Activated T-helper 2 cell treated with anti-CD3 and anti-CD28 coated beads, Interferon-gamma antibody, Interleukin-2, Interleukin-4, amounts not matched to agents 10 μg/mL and 5 μg/mL and 100 μg/mL, durations not matched to agents 14 hours and 24 hours and 36 hours (primary cell): ENCODE results near the gene OR6N1. TPM values are rescaled to one million over a fixed set of nuclear protein-coding genes. Genes with fewer than 3 reads are reported as not detected.

Source experiments
- DNase-seq: peaks from one replicate; pipeline ENCODE4 v3.0.0; 2021; ENCODE audit warnings: low spot score
- H3K27ac Mint-ChIP-seq: one replicate; pipeline ENCODE4 v1.8.0; 2021; ENCODE audit warnings: mixed read lengths
- H3K27me3 Mint-ChIP-seq: one replicate; pipeline ENCODE4 v1.8.0; 2021; ENCODE audit warnings: low read depth, mixed read lengths
- H3K36me3 Mint-ChIP-seq: one replicate; pipeline ENCODE4 v1.8.0; 2021; ENCODE audit warnings: low read depth, mixed read lengths
- H3K4me1 Mint-ChIP-seq: one replicate; pipeline ENCODE4 v1.8.0; 2021; ENCODE audit warnings: low read depth, mixed read lengths
- H3K4me3 Mint-ChIP-seq: one replicate; pipeline ENCODE4 v1.8.0; 2021; ENCODE audit warnings: low read depth, mild to moderate bottlenecking, moderate library complexity, mixed read lengths
- H3K9me3 Mint-ChIP-seq: one replicate; pipeline ENCODE4 v1.8.0; 2021; ENCODE audit warnings: mixed read lengths
- intact Hi-C: fragments of 100-400 bp; cut with micrococcal nuclease; formaldehyde crosslinking; loops from one replicate; pipeline ENCODE4 v1.15.1; 2023
- total RNA-seq: library from RNA; stranded (reverse); gene quantifications from 2 replicates; pipeline ENCODE4 v1.2.3, GENCODE V29; 2022

Gene OR6N1
- total RNA-seq: not detected in 2 replicates

GRCh38 chr1:158771950-158772866 lies at the start of gene OR6N1:
OR6N1 (minus strand) TSS chr1:158772195; CDS start chr1:158766682, 5,513 bp downstream.
- H3K27me3 Mint-ChIP-seq: peaks cover 22% of the 10 kb centered on the region
- H3K27ac Mint-ChIP-seq: no peak within 1 kb of the TSS
- intact Hi-C loops: no loop called here
- no peak for DNase-seq
- no peaks in the 10 kb centered on the region for H3K9me3 Mint-ChIP-seq
- H3K36me3 Mint-ChIP-seq: no peaks in the 10 kb centered on the region
- no peak within 1 kb of the TSS for H3K4me3 Mint-ChIP-seq
- no peaks in the 10 kb centered on the region for H3K4me1 Mint-ChIP-seq

- Mint-ChIP-seq H3K4me3 (no peak overlapping the region), H3K9me3 (peaks cover 26% of the 10 kb centered on the region), H3K27me3 (peaks cover 5% of the 10 kb centered on the region), H3K27ac (no peak overlapping the region), H3K36me3 (peaks cover 11% of the 10 kb centered on the region), H3K4me1 (peaks cover 37% of the 10 kb centered on the region)
- intact Hi-C loops: no loop called here
- DNase-seq: no peak
Observed at GRCh38 chr1:158821723-158822122, 49.7 kb upstream of the OR6N1 start.

DNA sequence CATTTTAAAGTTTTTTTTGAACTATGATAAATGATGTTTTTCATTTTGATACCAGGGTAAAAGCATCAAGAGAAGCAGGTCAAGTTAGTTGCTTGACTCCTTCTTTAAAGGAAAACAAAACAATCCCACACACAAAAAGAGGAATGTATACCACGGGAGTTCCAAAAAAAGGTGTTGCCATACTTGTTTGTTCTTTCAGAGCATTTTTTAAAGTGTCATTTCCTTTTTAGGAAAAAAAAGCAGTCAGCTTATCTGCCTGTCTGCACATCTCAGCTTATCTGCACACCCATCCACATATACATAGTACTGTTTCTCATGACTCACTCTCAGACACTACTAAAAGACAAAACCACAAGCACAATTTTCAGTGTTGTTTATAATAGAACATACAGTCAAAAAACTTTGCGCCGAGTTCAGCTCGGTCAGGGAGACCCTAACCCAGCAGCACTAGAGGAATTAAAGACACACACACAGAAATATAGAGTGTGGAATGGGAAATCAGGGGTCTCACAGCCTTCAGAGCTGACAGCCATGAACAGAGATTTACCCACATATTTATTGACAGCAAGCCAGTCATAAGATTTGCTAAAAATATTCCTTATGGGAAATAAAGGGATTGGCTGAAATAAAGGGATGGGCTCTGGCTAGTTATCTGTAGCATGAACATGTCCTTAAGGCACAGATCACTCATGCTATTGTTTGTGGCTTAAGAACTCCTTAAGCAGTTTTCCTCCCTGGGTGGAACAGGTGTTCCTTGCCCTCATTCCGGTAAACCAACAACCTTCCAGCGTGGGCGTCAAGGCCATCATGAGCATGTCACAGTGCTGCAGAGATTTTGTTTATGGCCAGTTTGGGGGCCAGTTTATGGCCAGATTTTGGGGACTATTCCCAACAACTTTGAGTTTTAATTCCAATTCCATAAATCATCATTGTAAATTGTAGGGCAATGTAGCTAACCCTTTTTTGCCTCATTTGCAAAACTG lies 47.8 kb upstream of the OR6N1 start:
- Mint-ChIP-seq H3K36me3 (peaks cover 8% of the 10 kb centered on the region), H3K4me1 (peaks cover 37% of the 10 kb centered on the region), H3K27me3 (peaks cover 3% of the 10 kb centered on the region), H3K4me3 (peak overlapping the region; percentile 41), H3K27ac (peak overlapping the region; percentile 84), H3K9me3 (peaks cover 16% of the 10 kb centered on the region)
- intact Hi-C loops: loop anchor here (1.0 to 5.0 kb wide), 9 partner anchors 11 to 1103 kb away; partner anchors contain the start of gene PYHIN1
- DNase-seq: peak; percentile 26

DNA sequence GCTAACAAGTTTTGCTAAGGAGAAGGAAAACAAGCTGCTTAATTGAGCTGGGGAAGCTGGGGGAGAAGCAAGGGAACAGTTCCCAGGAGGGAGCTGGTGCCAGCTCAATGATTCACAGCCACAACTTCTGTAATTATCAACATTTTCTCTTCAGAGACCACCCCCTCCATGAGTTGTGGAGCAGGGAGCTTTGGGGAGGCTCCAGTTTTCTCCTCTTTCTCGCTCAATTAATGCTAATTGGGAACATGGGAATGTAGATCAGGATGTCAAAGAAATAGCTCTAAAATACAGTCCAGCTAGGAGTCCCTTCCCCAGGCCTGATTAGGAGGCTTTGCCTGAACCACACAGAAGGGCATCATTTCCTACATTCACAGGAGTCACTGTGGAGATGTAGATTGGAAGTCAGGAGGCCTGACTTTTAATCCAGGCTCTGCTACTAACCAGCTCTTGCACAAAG lies 47.0 kb upstream of the OR6N1 start:
- intact Hi-C loops: loop anchor here (1.0 to 5.0 kb wide), 9 partner anchors 11 to 1103 kb away; partner anchors contain the start of gene PYHIN1
- Mint-ChIP-seq H3K27me3 (peaks cover 3% of the 10 kb centered on the region), H3K36me3 (peaks cover 6% of the 10 kb centered on the region)

DNA sequence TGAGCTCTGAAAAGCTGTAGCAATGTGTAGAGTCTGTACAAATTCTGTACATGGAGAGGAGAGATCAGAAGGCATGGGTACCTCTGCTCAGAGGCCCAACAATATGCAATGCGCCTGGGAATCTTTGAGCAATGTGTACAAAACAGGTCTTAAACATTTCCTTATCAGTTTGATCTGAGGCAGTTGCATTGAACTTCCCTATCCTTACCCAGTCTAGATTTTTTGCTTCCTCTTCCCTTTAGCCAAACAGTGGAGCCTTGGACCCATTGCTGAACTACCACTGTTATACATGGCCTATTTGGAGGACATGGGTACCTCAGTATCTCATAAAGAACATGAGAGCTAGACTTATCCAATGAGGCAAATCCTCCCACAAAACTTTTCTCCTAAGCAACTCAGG lies 46.6 kb upstream of the OR6N1 start:
- peak overlapping the region; percentile 30 for H3K4me3 Mint-ChIP-seq
- H3K9me3 Mint-ChIP-seq: peaks cover 10% of the 10 kb centered on the region
- peak overlapping the region; percentile 75 for H3K27ac Mint-ChIP-seq
- DNase-seq: no peak
- peaks cover 5% of the 10 kb centered on the region for H3K36me3 Mint-ChIP-seq
- intact Hi-C loops: loop anchor here (2.0 to 5.0 kb wide), 4 partner anchors 20 to 1104 kb away; partner anchors contain the start of gene PYHIN1
- H3K27me3 Mint-ChIP-seq: peaks cover 2% of the 10 kb centered on the region
- H3K4me1 Mint-ChIP-seq: peaks cover 37% of the 10 kb centered on the region

More for the DNA sequence above, 47.0 kb upstream of the OR6N1 start:
- H3K27ac Mint-ChIP-seq: peak overlapping the region; percentile 84
- peaks cover 14% of the 10 kb centered on the region for H3K9me3 Mint-ChIP-seq
- H3K4me1 Mint-ChIP-seq: peaks cover 37% of the 10 kb centered on the region
- DNase-seq: no peak
- peak overlapping the region; percentile 30 for H3K4me3 Mint-ChIP-seq

- H3K9me3 Mint-ChIP-seq: no peaks in the 10 kb centered on the region
Observed at GRCh38 chr1:158814970-158815369, 43.0 kb upstream of the OR6N1 start.

GRCh38 chr1:158813164-158813563 lies 41.2 kb upstream of the OR6N1 start:
- H3K27ac Mint-ChIP-seq: no peak overlapping the region
- H3K36me3 Mint-ChIP-seq: no peaks in the 10 kb centered on the region
- no peaks in the 10 kb centered on the region for H3K9me3 Mint-ChIP-seq
- no peak for DNase-seq
- no peaks in the 10 kb centered on the region for H3K27me3 Mint-ChIP-seq
- peaks cover 17% of the 10 kb centered on the region for H3K4me1 Mint-ChIP-seq
- no peak overlapping the region for H3K4me3 Mint-ChIP-seq
- intact Hi-C loops: no loop called here

More at GRCh38 chr1:158814970-158815369, 43.0 kb upstream of the OR6N1 start:
- Mint-ChIP-seq H3K4me3 (no peak overlapping the region), H3K4me1 (peaks cover 34% of the 10 kb centered on the region), H3K27ac (no peak overlapping the region), H3K36me3 (no peaks in the 10 kb centered on the region), H3K27me3 (no peaks in the 10 kb centered on the region)
- DNase-seq: no peak
- intact Hi-C loops: loop anchor here (5.0 kb wide), 2 partner anchors 98 to 1107 kb away; no protein-coding TSS in a partner anchor

DNA sequence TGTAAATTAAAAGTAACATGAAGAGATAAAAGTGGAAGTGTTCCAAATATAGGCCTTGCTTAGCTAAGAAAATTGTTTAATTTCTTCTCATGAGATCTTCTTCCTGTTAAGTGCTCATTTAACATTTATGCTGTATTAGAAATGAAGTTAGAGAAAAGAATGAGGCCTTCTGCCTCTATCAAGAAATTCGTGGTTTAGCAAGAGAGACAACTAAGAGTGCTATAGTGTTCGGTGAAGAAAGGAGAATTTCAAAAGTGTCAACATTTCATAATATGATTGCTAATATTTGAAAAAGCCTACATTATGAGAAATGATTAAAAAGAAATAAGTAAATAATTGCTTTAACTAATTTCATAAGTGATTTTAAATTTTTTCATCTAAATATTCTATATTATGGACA lies 40.3 kb upstream of the OR6N1 start:
- no peaks in the 10 kb centered on the region for H3K9me3 Mint-ChIP-seq
- no peak overlapping the region for H3K27ac Mint-ChIP-seq
- H3K36me3 Mint-ChIP-seq: no peaks in the 10 kb centered on the region
- intact Hi-C loops: no loop called here
- H3K4me1 Mint-ChIP-seq: peaks cover 10% of the 10 kb centered on the region
- H3K27me3 Mint-ChIP-seq: peaks cover 5% of the 10 kb centered on the region
- no peak for DNase-seq
- no peak overlapping the region for H3K4me3 Mint-ChIP-seq

- Mint-ChIP-seq H3K9me3 (no peaks in the 10 kb centered on the region), H3K4me1 (peaks cover 10% of the 10 kb centered on the region), H3K27ac (no peak overlapping the region), H3K36me3 (no peaks in the 10 kb centered on the region), H3K27me3 (peaks cover 19% of the 10 kb centered on the region), H3K4me3 (no peak overlapping the region)
- intact Hi-C loops: no loop called here
- no peak for DNase-seq
Observed at GRCh38 chr1:158810311-158810710, 38.3 kb upstream of the OR6N1 start.

- Mint-ChIP-seq H3K27me3 (peaks cover 23% of the 10 kb centered on the region), H3K36me3 (no peaks in the 10 kb centered on the region), H3K4me3 (no peak overlapping the region), H3K4me1 (peaks cover 10% of the 10 kb centered on the region), H3K9me3 (no peaks in the 10 kb centered on the region), H3K27ac (no peak overlapping the region)
- intact Hi-C loops: no loop called here
- no peak for DNase-seq
Observed at GRCh38 chr1:158809862-158810261, 37.9 kb upstream of the OR6N1 start.

- peaks cover 23% of the 10 kb centered on the region for H3K27me3 Mint-ChIP-seq
- H3K4me3 Mint-ChIP-seq: no peak overlapping the region
- intact Hi-C loops: no loop called here
Observed at GRCh38 chr1:158809256-158809655, 37.3 kb upstream of the OR6N1 start.

DNA sequence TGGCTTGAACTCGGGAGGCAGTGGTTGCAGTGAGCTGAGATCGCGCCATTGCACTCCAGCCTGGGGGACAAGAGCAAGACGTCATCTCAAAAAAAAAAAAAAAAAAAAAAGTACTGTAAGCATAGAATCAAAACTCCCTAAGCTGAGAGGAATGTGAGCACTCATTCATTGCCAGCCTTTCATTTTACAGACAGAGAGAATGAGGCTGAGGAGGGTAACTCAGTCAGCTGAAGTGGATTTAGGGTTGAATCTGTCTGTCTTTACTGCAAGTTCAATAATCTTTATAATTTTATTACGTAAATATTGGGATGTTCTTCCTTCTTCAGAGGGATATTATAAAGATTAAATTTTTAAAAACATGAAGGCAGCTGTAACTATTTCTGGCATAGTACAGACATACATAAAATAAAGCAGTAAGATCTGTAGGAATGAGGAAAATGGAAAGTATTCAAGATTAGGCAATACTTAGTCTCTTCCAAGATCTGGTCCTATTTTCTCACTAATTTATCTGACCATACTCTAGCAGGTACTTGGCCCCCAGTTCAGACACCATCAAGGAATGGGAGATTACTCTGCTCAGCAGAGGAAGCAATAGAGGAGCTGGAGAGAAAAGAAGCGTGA lies 35.0 kb upstream of the OR6N1 start:
- DNase-seq: no peak
- no peak overlapping the region for H3K4me3 Mint-ChIP-seq
- no peak overlapping the region for H3K27ac Mint-ChIP-seq
- intact Hi-C loops: no loop called here
- no peaks in the 10 kb centered on the region for H3K9me3 Mint-ChIP-seq
- no peaks in the 10 kb centered on the region for H3K36me3 Mint-ChIP-seq
- peaks cover 41% of the 10 kb centered on the region for H3K27me3 Mint-ChIP-seq
- H3K4me1 Mint-ChIP-seq: peaks cover 5% of the 10 kb centered on the region

More at GRCh38 chr1:158809256-158809655, 37.3 kb upstream of the OR6N1 start:
- H3K36me3 Mint-ChIP-seq: no peaks in the 10 kb centered on the region
- no peak for DNase-seq
- H3K27ac Mint-ChIP-seq: no peak overlapping the region
- no peaks in the 10 kb centered on the region for H3K9me3 Mint-ChIP-seq
- H3K4me1 Mint-ChIP-seq: peaks cover 10% of the 10 kb centered on the region
